ENCODE results near the gene PITPNB.

The PITPNB gene

GRCh38 chr22:27935897-27936296 is 16.8 kb upstream of the PITPNB start:
- H3K9me3 ChIP-seq (ENCODE audit: insufficient read depth, low read length): no peaks in the 10 kb centered on the region
- DNase-seq (ENCODE audit: low read depth, low spot score): no peak
- no peaks in the 10 kb centered on the region for H3K27me3 ChIP-seq (ENCODE audit: insufficient read depth, insufficient read length)
- H3K9ac ChIP-seq (ENCODE audit: insufficient read length, low read depth): no peak overlapping the region
- no peaks in the 10 kb centered on the region for H3K36me3 ChIP-seq (ENCODE audit: insufficient read depth, insufficient read length, low read length)
- H3K4me3 ChIP-seq (ENCODE audit: insufficient read length, low read depth): no peak overlapping the region
- no peak for TF ChIP-seq ZNF274 (IDR thresholded peaks at IDR 0.05; ENCODE audit: low read depth, low read length)
- no peak for TF ChIP-seq SUZ12 (IDR thresholded peaks at IDR 0.05; ENCODE audit: extremely low read depth, insufficient read depth, insufficient read length)
- no peak for TF ChIP-seq YY1 (IDR thresholded peaks at IDR 0.05; ENCODE audit: insufficient read depth, insufficient read length)
- H3K4me1 ChIP-seq (ENCODE audit: insufficient read depth, insufficient read length): no peaks in the 10 kb centered on the region

- DNase-seq (ENCODE audit: low read depth, low spot score): no peak
- Histone ChIP-seq H3K36me3 (ENCODE audit: insufficient read depth, insufficient read length, low read length) (no peaks in the 10 kb centered on the region), H3K4me3 (ENCODE audit: insufficient read length, low read depth) (no peak overlapping the region), H3K27me3 (ENCODE audit: insufficient read depth, insufficient read length) (no peaks in the 10 kb centered on the region), H3K4me1 (ENCODE audit: insufficient read depth, insufficient read length) (peaks cover 2% of the 10 kb centered on the region), H3K9ac (ENCODE audit: insufficient read length, low read depth) (no peak overlapping the region), H3K9me3 (ENCODE audit: insufficient read depth, low read length) (no peaks in the 10 kb centered on the region)
- TF ChIP-seq ZNF274 (IDR thresholded peaks at IDR 0.05; ENCODE audit: low read depth, low read length) (no peak), SUZ12 (IDR thresholded peaks at IDR 0.05; ENCODE audit: extremely low read depth, insufficient read depth, insufficient read length) (no peak), YY1 (IDR thresholded peaks at IDR 0.05; ENCODE audit: insufficient read depth, insufficient read length) (no peak)
Measured at GRCh38 chr22:27934069-27934468, 15.0 kb upstream of the PITPNB start.

- H3K4me1 ChIP-seq (ENCODE audit: insufficient read depth, insufficient read length): peaks cover 2% of the 10 kb centered on the region
- no peaks in the 10 kb centered on the region for H3K27me3 ChIP-seq (ENCODE audit: insufficient read depth, insufficient read length)
- H3K9ac ChIP-seq (ENCODE audit: insufficient read length, low read depth): no peak overlapping the region
- no peak overlapping the region for H3K4me3 ChIP-seq (ENCODE audit: insufficient read length, low read depth)
- no peak for TF ChIP-seq SUZ12 (IDR thresholded peaks at IDR 0.05; ENCODE audit: extremely low read depth, insufficient read depth, insufficient read length)
- TF ChIP-seq ZNF274 (IDR thresholded peaks at IDR 0.05; ENCODE audit: low read depth, low read length): no peak
- no peak for TF ChIP-seq YY1 (IDR thresholded peaks at IDR 0.05; ENCODE audit: insufficient read depth, insufficient read length)
- H3K36me3 ChIP-seq (ENCODE audit: insufficient read depth, insufficient read length, low read length): no peaks in the 10 kb centered on the region
- no peaks in the 10 kb centered on the region for H3K9me3 ChIP-seq (ENCODE audit: insufficient read depth, low read length)
- DNase-seq (ENCODE audit: low read depth, low spot score): no peak
Measured at GRCh38 chr22:27933186-27933983, 14.3 kb upstream of the PITPNB start.

DNA sequence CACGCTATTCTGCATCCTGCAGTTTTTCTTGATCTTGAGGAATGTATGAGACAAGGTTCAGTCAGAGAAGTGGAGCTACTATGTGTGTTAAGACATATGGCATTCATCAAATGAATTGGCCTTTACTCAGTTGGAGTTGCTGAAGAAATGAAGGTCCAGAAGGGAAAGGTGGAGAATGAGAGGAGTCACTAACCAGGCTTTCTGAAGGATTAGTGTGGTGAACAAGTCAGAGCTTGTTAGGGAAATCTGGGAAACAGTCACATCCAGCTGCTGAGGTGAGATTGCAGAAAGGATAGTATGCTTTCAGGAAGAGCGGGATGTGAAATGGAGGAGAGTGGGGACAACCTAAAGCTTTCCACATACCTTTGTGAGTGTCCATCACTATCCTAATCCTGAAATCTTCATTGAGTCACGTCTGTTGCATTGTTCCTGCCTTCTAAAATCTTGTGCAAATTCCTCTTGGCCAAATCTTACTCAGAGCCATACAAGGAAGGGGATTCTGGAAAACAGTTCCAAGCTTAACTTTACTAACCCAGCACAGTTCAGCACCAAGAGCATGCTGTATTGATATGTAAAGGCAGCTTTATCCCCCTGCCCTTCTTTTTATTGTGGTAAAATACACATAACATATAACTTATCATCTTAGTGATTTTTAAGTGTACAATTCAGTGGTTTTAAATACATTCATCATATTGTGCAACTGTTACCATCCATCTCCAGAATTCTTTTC is 11.4 kb upstream of the PITPNB start:
- H3K36me3 ChIP-seq (ENCODE audit: insufficient read depth, insufficient read length, low read length): no peaks in the 10 kb centered on the region
- TF ChIP-seq SUZ12 (IDR thresholded peaks at IDR 0.05; ENCODE audit: extremely low read depth, insufficient read depth, insufficient read length) (no peak), ZNF274 (IDR thresholded peaks at IDR 0.05; ENCODE audit: low read depth, low read length) (no peak), YY1 (IDR thresholded peaks at IDR 0.05; ENCODE audit: insufficient read depth, insufficient read length) (no peak)
- peaks cover 2% of the 10 kb centered on the region for H3K4me1 ChIP-seq (ENCODE audit: insufficient read depth, insufficient read length)
- peak overlapping the region; percentile 50 for H3K9ac ChIP-seq (ENCODE audit: insufficient read length, low read depth)
- no peak for DNase-seq (ENCODE audit: low read depth, low spot score)
- no peak overlapping the region for H3K4me3 ChIP-seq (ENCODE audit: insufficient read length, low read depth)
- no peaks in the 10 kb centered on the region for H3K27me3 ChIP-seq (ENCODE audit: insufficient read depth, insufficient read length)
- H3K9me3 ChIP-seq (ENCODE audit: insufficient read depth, low read length): no peaks in the 10 kb centered on the region

GRCh38 chr22:27927608-27928007 is 8.6 kb upstream of the PITPNB start:
- Histone ChIP-seq H3K4me1 (ENCODE audit: insufficient read depth, insufficient read length) (peaks cover 2% of the 10 kb centered on the region), H3K4me3 (ENCODE audit: insufficient read length, low read depth) (no peak overlapping the region), H3K9ac (ENCODE audit: insufficient read length, low read depth) (no peak overlapping the region), H3K36me3 (ENCODE audit: insufficient read depth, insufficient read length, low read length) (peaks cover 14% of the 10 kb centered on the region), H3K9me3 (ENCODE audit: insufficient read depth, low read length) (no peaks in the 10 kb centered on the region), H3K27me3 (ENCODE audit: insufficient read depth, insufficient read length) (no peaks in the 10 kb centered on the region)
- DNase-seq (ENCODE audit: low read depth, low spot score): no peak
- TF ChIP-seq SUZ12 (IDR thresholded peaks at IDR 0.05; ENCODE audit: extremely low read depth, insufficient read depth, insufficient read length) (no peak), YY1 (IDR thresholded peaks at IDR 0.05; ENCODE audit: insufficient read depth, insufficient read length) (no peak), ZNF274 (IDR thresholded peaks at IDR 0.05; ENCODE audit: low read depth, low read length) (no peak)

DNA sequence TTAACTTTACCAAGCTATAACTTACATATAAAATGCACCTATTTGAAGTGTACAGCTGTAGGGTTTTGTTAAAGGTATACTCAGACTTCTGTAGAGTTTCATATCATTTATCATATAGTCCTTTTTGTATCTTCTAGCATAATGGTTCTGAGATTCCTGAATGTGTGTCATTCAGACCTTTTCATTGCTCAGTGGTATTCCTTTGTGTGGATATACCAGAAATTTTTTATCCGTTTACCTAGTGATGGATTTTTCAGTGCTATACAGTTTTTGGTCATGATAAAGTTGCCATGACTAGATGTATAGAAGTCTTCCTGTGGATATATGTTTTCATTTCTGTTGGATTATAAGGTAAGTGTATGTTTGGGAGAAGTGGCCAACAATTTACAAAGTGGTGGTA is 6.3 kb upstream of the PITPNB start:
- Histone ChIP-seq H3K27me3 (ENCODE audit: insufficient read depth, insufficient read length) (no peaks in the 10 kb centered on the region), H3K9me3 (ENCODE audit: insufficient read depth, low read length) (no peaks in the 10 kb centered on the region), H3K4me1 (ENCODE audit: insufficient read depth, insufficient read length) (peaks cover 2% of the 10 kb centered on the region), H3K9ac (ENCODE audit: insufficient read length, low read depth) (no peak overlapping the region), H3K4me3 (ENCODE audit: insufficient read length, low read depth) (no peak overlapping the region), H3K36me3 (ENCODE audit: insufficient read depth, insufficient read length, low read length) (peaks cover 25% of the 10 kb centered on the region)
- TF ChIP-seq ZNF274 (IDR thresholded peaks at IDR 0.05; ENCODE audit: low read depth, low read length) (no peak), YY1 (IDR thresholded peaks at IDR 0.05; ENCODE audit: insufficient read depth, insufficient read length) (no peak), SUZ12 (IDR thresholded peaks at IDR 0.05; ENCODE audit: extremely low read depth, insufficient read depth, insufficient read length) (no peak)
- DNase-seq (ENCODE audit: low read depth, low spot score): no peak

Data from NT2/D1 (cell line).